ENCODE measurements around the gene CHRM1. TPM values are rescaled to one million over a fixed set of nuclear protein-coding genes. Genes with fewer than 3 reads are reported as not detected.

CHRM1 gene
- total RNA-seq, 1 experiment from 2014 or later = not detected

DNA sequence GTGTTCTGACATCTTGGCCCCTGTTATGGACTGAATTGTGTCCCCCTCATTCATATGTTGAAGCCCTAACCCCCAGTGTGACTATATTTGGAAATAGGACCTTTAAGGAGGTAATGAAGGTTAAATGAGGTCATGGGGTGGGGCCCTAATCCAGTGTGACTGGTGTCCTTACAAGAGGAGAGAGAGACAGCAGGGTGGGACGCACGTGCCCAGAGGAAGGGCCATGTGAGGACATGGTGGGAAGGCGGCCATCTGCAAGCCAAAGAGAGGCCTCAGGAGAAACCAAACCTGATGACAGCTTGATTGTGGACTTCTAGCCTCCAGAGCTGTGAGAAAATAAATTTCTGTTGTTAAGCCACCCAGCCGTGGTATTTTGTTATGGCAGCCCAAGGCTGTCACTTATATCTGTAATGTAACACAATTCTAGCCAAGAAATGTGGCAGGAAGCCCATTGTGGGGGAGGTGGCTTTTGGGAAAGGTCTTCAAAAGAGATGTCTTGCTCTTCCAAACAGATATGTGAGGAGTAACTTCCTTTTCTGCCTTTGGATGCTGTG is 39.9 kb upstream of the CHRM1 start:
- Histone ChIP-seq H3K4ac (ENCODE audit: low read depth, low read length) (no peak overlapping the region), H3K56ac (ENCODE audit: insufficient read length, low read depth, low read length) (no peak overlapping the region), H3K18ac (ENCODE audit: insufficient read length, low read depth, low read length) (no peak overlapping the region), H4K5ac (ENCODE audit: insufficient read length, low read depth, low read length) (no peak overlapping the region), H2BK15ac (ENCODE audit: low read depth, low read length) (no peak overlapping the region), H3K23ac (ENCODE audit: insufficient read length, low read depth, low read length) (no peak overlapping the region), H2AK5ac (ENCODE audit: insufficient read length, low read length) (no peak overlapping the region), H3K79me1 (ENCODE audit: insufficient read depth, low read depth, low read length, poor library complexity, severe bottlenecking) (no peaks in the 10 kb centered on the region), H2BK12ac (ENCODE audit: insufficient read length, low read depth, low read length) (no peak overlapping the region), H4K8ac (replicated peaks; ENCODE audit: insufficient read length, low read depth, low read length) (no peak overlapping the region), H2BK5ac (ENCODE audit: insufficient read length, low read length) (no peak overlapping the region), H3K79me2 (ENCODE audit: insufficient read depth, low read length) (no peaks in the 10 kb centered on the region), H4K20me1 (ENCODE audit: control insufficient read depth, insufficient read depth, insufficient read length) (no peaks in the 10 kb centered on the region), H3T11ph (ENCODE audit: low read length) (no peak overlapping the region), H2AFZ (ENCODE audit: low read length) (no peak overlapping the region), H3K27ac (ENCODE audit: insufficient read length, low read depth, low read length) (no peak overlapping the region), H3K9ac (ENCODE audit: extremely low read depth, insufficient read length, low read length) (no peak overlapping the region), H3K4me2 (ENCODE audit: insufficient read depth, insufficient read length, low read length) (no peak overlapping the region), H3K9me3 (ENCODE audit: control insufficient read depth, low read depth, low read length) (no peaks in the 10 kb centered on the region), H4K91ac (ENCODE audit: insufficient read length, low read depth, low read length) (no peak overlapping the region), H3K14ac (ENCODE audit: insufficient read depth, low read length) (no peak overlapping the region), H2BK120ac (ENCODE audit: low read depth, low read length, poor library complexity, severe bottlenecking) (no peak overlapping the region), H3K23me2 (ENCODE audit: insufficient read length, low read depth, low read length, poor library complexity, severe bottlenecking) (no peaks in the 10 kb centered on the region), H3K4me1 (ENCODE audit: insufficient read depth, low read length) (no peaks in the 10 kb centered on the region), H2BK20ac (ENCODE audit: low read depth, low read length, poor library complexity, severe bottlenecking) (no peak overlapping the region), H3K27me3 (ENCODE audit: insufficient read depth, low read length) (no peaks in the 10 kb centered on the region)
- Mint-ChIP-seq H3K27ac (no peak overlapping the region), H3K9me3 (no peaks in the 10 kb centered on the region), H3K4me1 (peaks cover 8 to 11% of the 10 kb centered on the region in 2 experiments), H3K4me3 (no peak overlapping the region), H3K27me3 (ENCODE audit: low read depth) (peaks cover 4% of the 10 kb centered on the region; the same call in 1 of the 2 replicates), H3K36me3 (ENCODE audit: insufficient read depth in 1 of 3, low read depth in 3 of 3) (no peaks in the 10 kb centered on the region)
- no peak for TF ChIP-seq CTCF (conservative IDR thresholded peaks at IDR 0.05)
- no CpG with 5 or more reads among the region's 4 CpGs for WGBS (ENCODE audit: extremely low coverage, insufficient read length, low lambda C conversion rate)
- DNase-seq = no peak
